NCI-H2107 treated with DMSO at 0.1 percent for 48 hours (cell line): ENCODE measurements around the gene MT1F.

Source experiments
- DNase-seq: peaks from one replicate; lab custom pipeline; 2025; ENCODE audit not compliant: unreplicated experiment; lab: John Stamatoyannopoulos, UW

Gene MT1F

GRCh38 chr16:56690420-56691122, 32.8 kb downstream of the MT1F start:
- DNase-seq: no peak

- DNase-seq: no peak
Observed at GRCh38 chr16:56691885-56692284, 34.1 kb downstream of the MT1F start.

- DNase-seq: no peak
Observed at GRCh38 chr16:56695246-56695645, 37.5 kb downstream of the MT1F start.

GRCh38 chr16:56697456-56698155, 39.8 kb downstream of the MT1F start:
- no peak for DNase-seq

- no peak for DNase-seq
Observed at GRCh38 chr16:56700195-56700594, 42.4 kb downstream of the MT1F start.

- no peak for DNase-seq
Observed at GRCh38 chr16:56700631-56701030, 42.9 kb downstream of the MT1F start.

GRCh38 chr16:56701534-56701933, 43.8 kb downstream of the MT1F start:
- DNase-seq: no peak

- DNase-seq: no peak
Observed at GRCh38 chr16:56702836-56703235, 45.1 kb downstream of the MT1F start.
